WTC11 (cell line): ENCODE data around the gene GUCD1. TPM values are rescaled to one million over a fixed set of nuclear protein-coding genes. Genes with fewer than 3 reads are reported as not detected.

Experiments used
- ATAC-seq: fragments of 200-7000 bp; cut with Tn5 transposase; 2 replicates; pipeline ENCODE4 v1.10.0; 2021; ENCODE audit warnings: mild to moderate bottlenecking, moderate library complexity
- CTCF ChIA-PET: fragments of 300-600 bp; sonication (Branson Sonifier 250); formaldehyde crosslinking; loops from one replicate; lab custom pipeline; 2021; ENCODE audit warnings: antibody characterized with exemption; lab: Charles Lee
- POLR2A ChIA-PET: fragments of 350-600 bp; sonication (Branson Sonifier 250); formaldehyde crosslinking; loops from one replicate; lab custom pipeline; 2021; ENCODE audit warnings: antibody characterized with exemption; lab: Charles Lee
- DNase-seq: peaks from one replicate; pipeline ENCODE4 v3.0.0; 2021; ENCODE audit warnings: low spot score
- H3K27ac Mint-ChIP-seq: 2 replicates; pipeline ENCODE4 v1.8.0; 2021; ENCODE audit warnings: mixed read lengths
- H3K27me3 Mint-ChIP-seq: 2 replicates; pipeline ENCODE4 v1.8.0; 2021; ENCODE audit warnings: low read depth, mild to moderate bottlenecking, moderate library complexity, mixed read lengths
- H3K36me3 Mint-ChIP-seq: 2 replicates; pipeline ENCODE4 v1.8.0; 2021; ENCODE audit warnings: mixed read lengths
- H3K4me1 Mint-ChIP-seq: 2 replicates; pipeline ENCODE4 v1.8.0; 2022; ENCODE audit warnings: mixed read lengths
- H3K4me3 Mint-ChIP-seq: 2 replicates; pipeline ENCODE4 v1.8.0; 2021; ENCODE audit warnings: mild to moderate bottlenecking, moderate library complexity, mixed read lengths
- H3K9me3 Mint-ChIP-seq: 2 replicates; pipeline ENCODE4 v1.8.0; 2021; ENCODE audit warnings: mixed read lengths
- ARID4B ChIP-seq: sonication (generic); formaldehyde crosslinking; IDR thresholded peaks from 2 replicates; pipeline ENCODE4 v1.8.0; 2023; ENCODE audit warnings: missing genetic modification reagents, mild to moderate bottlenecking, borderline replicate concordance
- ATF2 ChIP-seq: sonication (generic); formaldehyde crosslinking; IDR thresholded peaks from 2 replicates; pipeline ENCODE4 v1.8.1; 2022; ENCODE audit warnings: low read depth, missing genetic modification reagents, borderline replicate concordance
- E2F5 ChIP-seq: sonication (generic); formaldehyde crosslinking; IDR thresholded peaks from 2 replicates; pipeline ENCODE4 v1.8.1; 2022; ENCODE audit warnings: mild to moderate bottlenecking, moderate library complexity, missing genetic modification reagents
- FOXP1 ChIP-seq: sonication (generic); formaldehyde crosslinking; IDR thresholded peaks from 2 replicates; pipeline ENCODE4 v1.8.0; 2022; ENCODE audit warnings: missing genetic modification reagents, mild to moderate bottlenecking, moderate library complexity, borderline replicate concordance
- HMGXB4 ChIP-seq: sonication (generic); formaldehyde crosslinking; IDR thresholded peaks from 2 replicates; pipeline ENCODE4 v1.8.1; 2023; ENCODE audit warnings: mild to moderate bottlenecking, moderate library complexity, missing genetic modification reagents
- IRF1 ChIP-seq: sonication (generic); formaldehyde crosslinking; IDR thresholded peaks from 2 replicates; pipeline ENCODE4 v1.8.0; 2023; ENCODE audit warnings: missing genetic modification reagents
- NFYB ChIP-seq: sonication (generic); formaldehyde crosslinking; conservative IDR thresholded peaks from 2 replicates; pipeline ENCODE4 v1.8.0; 2022; ENCODE audit warnings: low read depth, missing genetic modification reagents
- NR2C2 ChIP-seq: sonication (generic); formaldehyde crosslinking; IDR thresholded peaks from 2 replicates; pipeline ENCODE4 v1.8.0; 2022; ENCODE audit warnings: mild to moderate bottlenecking, missing genetic modification reagents
- PRDM15 ChIP-seq: sonication (generic); formaldehyde crosslinking; IDR thresholded peaks from 2 replicates; pipeline ENCODE4 v1.8.0; 2022; ENCODE audit warnings: missing genetic modification reagents
- SP1 ChIP-seq: sonication (generic); formaldehyde crosslinking; conservative IDR thresholded peaks from 2 replicates; pipeline ENCODE4 v1.8.1; 2022; ENCODE audit warnings: missing genetic modification reagents
- STAT6 ChIP-seq: sonication (generic); formaldehyde crosslinking; conservative IDR thresholded peaks from 2 replicates; pipeline ENCODE4 v1.8.1; 2023; ENCODE audit warnings: mild to moderate bottlenecking, low read depth, missing genetic modification reagents, moderate library complexity
- TP53 ChIP-seq: sonication (generic); formaldehyde crosslinking; IDR thresholded peaks from 2 replicates; pipeline ENCODE4 v1.8.1; 2023; ENCODE audit warnings: mild to moderate bottlenecking, missing genetic modification reagents
- ZBTB21 ChIP-seq: sonication (generic); formaldehyde crosslinking; IDR thresholded peaks from 2 replicates; pipeline ENCODE4 v1.8.1; 2023; ENCODE audit warnings: mild to moderate bottlenecking, missing genetic modification reagents, borderline replicate concordance
- ZBTB43 ChIP-seq: sonication (generic); formaldehyde crosslinking; IDR thresholded peaks from 2 replicates; pipeline ENCODE4 v1.8.1; 2023; ENCODE audit warnings: mild to moderate bottlenecking, missing genetic modification reagents
- ZNF396 ChIP-seq: fragments of 250-450 bp; sonication (Bioruptor Pico); IDR thresholded peaks from 2 replicates; pipeline ENCODE4 v1.8.0; 2021; ENCODE audit warnings: mild to moderate bottlenecking, moderate library complexity, borderline replicate concordance
- ZNF416 ChIP-seq: fragments of 250-450 bp; sonication (Bioruptor Pico); IDR thresholded peaks from 2 replicates; pipeline ENCODE4 v1.9.0; 2021; ENCODE audit warnings: mild to moderate bottlenecking, inconsistent platforms
- ZSCAN18 ChIP-seq: fragments of 250-450 bp; sonication (Bioruptor Pico); IDR thresholded peaks from 2 replicates; pipeline ENCODE4 v2.1.2; 2022; ENCODE audit warnings: mild to moderate bottlenecking, moderate library complexity
- total RNA-seq: library from RNA; stranded (reverse); gene quantifications from 3 replicates; pipeline ENCODE4 v1.2.3, GENCODE V29; 2021

Gene GUCD1
- total RNA-seq, 1 experiment from 2014 or later = 105 TPM

- TF ChIP-seq ZBTB43 (CRISPR knock-in tag) = no peak
- TF ChIP-seq ARID4B = no peak
- no peak for TF ChIP-seq ZNF396
- TF ChIP-seq ATF2 (CRISPR knock-in tag) = no peak
- TF ChIP-seq TP53 (CRISPR knock-in tag) = no peak
- no peak for TF ChIP-seq ZBTB21 (CRISPR knock-in tag)
- TF ChIP-seq E2F5 (CRISPR knock-in tag) = no peak
- TF ChIP-seq IRF1 (CRISPR knock-in tag) = no peak
- TF ChIP-seq HMGXB4 (CRISPR knock-in tag) = no peak
- no peak for TF ChIP-seq STAT6 (CRISPR knock-in tag)
- TF ChIP-seq NR2C2 = no peak
- no peak for TF ChIP-seq NFYB
- TF ChIP-seq FOXP1 (CRISPR knock-in tag) = no peak
- no peak for TF ChIP-seq ZSCAN18 (CRISPR knock-in tag)
- no peak for TF ChIP-seq SP1 (CRISPR knock-in tag)
- TF ChIP-seq ZNF416 (CRISPR knock-in tag) = no peak
- no peak for TF ChIP-seq PRDM15 (CRISPR knock-in tag)
- TF ChIP-seq, all 79 proteins: peak for 0
- no peak overlapping the region for H3K4me3 Mint-ChIP-seq
- ChIA-PET CTCF (interaction anchor here (0.8 to 12.0 kb wide), 10 partner anchors 14 to 202 kb away, joined by 3 to 271 read pairs (median 4); partner anchors contain the start of gene ADORA2A), POLR2A (no interaction called here)
- H3K27ac Mint-ChIP-seq = no peak overlapping the region
- ATAC-seq = no peak
- no peaks in the 10 kb centered on the region for H3K9me3 Mint-ChIP-seq
- no peak for DNase-seq
- peaks cover 26% of the 10 kb centered on the region for H3K4me1 Mint-ChIP-seq
- H3K27me3 Mint-ChIP-seq = no peaks in the 10 kb centered on the region; the same call in none of the 2 replicates
- H3K36me3 Mint-ChIP-seq = no peaks in the 10 kb centered on the region
These were observed 51.0 kb downstream of the GUCD1 start for GRCh38 chr22:24503843-24504338.
